Body of pancreas (tissue), 4 donors: ENCODE data around the gene LRRC1. TPM values are rescaled to one million over a fixed set of nuclear protein-coding genes. Genes with fewer than 3 reads are reported as not detected.

Source experiments
- ATAC-seq: fragments of 150-250 bp; one replicate; pipeline ENCODE4 v1.9.1; 2016
- DNase-seq, 4 donors: peaks; one replicate each; pipeline ENCODE4 v3.0.0-alpha.2; 2019
- H3K27ac ChIP-seq, 4 donors: fragments of 200-600 bp; sonication (generic); 1 replicate in 3 of 4; 2 replicates in 1 of 4; pipeline versions ENCODE4 v1.5.1 to v1.6.1; 2016 to 2019; ENCODE audit warnings: mild to moderate bottlenecking in 1 of 4, mixed read lengths in 1 of 4, moderate library complexity in 1 of 4
- H3K27me3 ChIP-seq, 2 donors: fragments of 200-600 bp; sonication (generic); one replicate each; pipeline ENCODE4 v1.6.0; 2016; ENCODE audit warnings: mild to moderate bottlenecking in 1 of 2
- H3K36me3 ChIP-seq, 2 donors: fragments of 200-600 bp; sonication (generic); replicated peaks in 1 of 2; 2 replicates each; pipeline ENCODE4 v1.5.1; 2016; ENCODE audit warnings: low read depth in 2 of 2; ENCODE audit not compliant: insufficient read depth in 1 of 2
- H3K4me1 ChIP-seq: fragments of 200-600 bp; sonication (generic); one replicate; pipeline ENCODE4 v1.6.0; 2016
- H3K4me3 ChIP-seq, 2 donors: fragments of 200-600 bp; sonication (generic); 1 replicate in 1 of 2; 2 replicates in 1 of 2; pipeline ENCODE4 v1.5.1; 2016 to 2019
- H3K9me3 ChIP-seq, 3 donors: fragments of 200-600 bp; sonication (generic); 1 replicate in 2 of 3; 2 replicates in 1 of 3; pipeline ENCODE4 v1.5.1; 2016
- CTCF ChIP-seq, 7 experiments: fragments of 450-650 bp in 4 of 7; fragments of 200-600 bp in 3 of 7; sonication (generic) in 3 of 7; IDR thresholded peaks; one replicate each; pipeline ENCODE4 v1.5.1; 2016 to 2019; ENCODE audit warnings: antibody characterized with exemption in 7 of 7
- POLR2A ChIP-seq, 3 donors: fragments of 450-650 bp; IDR thresholded peaks; one replicate each; pipeline ENCODE4 v1.6.1; 2016; ENCODE audit warnings: antibody characterized with exemption in 3 of 3, mild to moderate bottlenecking in 2 of 3
- WGBS, 2 donors: methylation state at CpG; one replicate each; pipeline ENCODE4 v1.1.5; 2017; 5-methylcytosine and 5-hydroxymethylcytosine counted together
- intact Hi-C: fragments of 100-400 bp; cut with DNase I; formaldehyde crosslinking; loops from one replicate; pipeline ENCODE4 v1.15.1; 2023
- total RNA-seq, 2 donors: library from RNA; depleted of rRNA; stranded (reverse); fragments of >200 nt; gene quantifications; one replicate each; pipeline ENCODE4 v1.1.0, GENCODE V29; 2016

LRRC1 gene
- total RNA-seq, 2 donors from 2014 or later: 13.2 to 17.1 TPM

- 88 to 100% methylated on average over 1 of the region's 1 CpG for WGBS, 2 donors
- H3K4me3 ChIP-seq: no peak overlapping the region
- ATAC-seq (no peak), DNase-seq (no peak)
- TF ChIP-seq CTCF (IDR thresholded peaks at IDR 0.05): no peak
- no peak for TF ChIP-seq POLR2A (IDR thresholded peaks at IDR 0.05)
- intact Hi-C loops: no loop called here
- H3K27me3 ChIP-seq: no peaks in the 10 kb centered on the region
- no peak overlapping the region for H3K27ac ChIP-seq
- H3K36me3 ChIP-seq: no peaks in the 10 kb centered on the region
- H3K9me3 ChIP-seq: no peaks in the 10 kb centered on the region
- peaks cover 37% of the 10 kb centered on the region for H3K4me1 ChIP-seq
Observed at GRCh38 chr6:53824714-53825113, 29.9 kb downstream of the LRRC1 start.

GRCh38 chr6:53825532-53826321 lies 30.9 kb downstream of the LRRC1 start:
- DNase-seq (no peak), ATAC-seq (no peak)
- Histone ChIP-seq H3K9me3 (no peaks in the 10 kb centered on the region), H3K27me3 (no peaks in the 10 kb centered on the region), H3K36me3 (no peaks in the 10 kb centered on the region), H3K27ac (no peak overlapping the region), H3K4me1 (peaks cover 42% of the 10 kb centered on the region), H3K4me3 (no peak overlapping the region)
- intact Hi-C loops: no loop called here
- TF ChIP-seq CTCF (IDR thresholded peaks at IDR 0.05): no peak
- TF ChIP-seq POLR2A (IDR thresholded peaks at IDR 0.05): no peak
- WGBS, 2 donors: 84 to 90% methylated on average over 7 of the region's 7 CpGs

GRCh38 chr6:53827531-53827930 lies 32.7 kb downstream of the LRRC1 start:
- intact Hi-C loops: no loop called here

GRCh38 chr6:53828215-53828614 lies 33.4 kb downstream of the LRRC1 start:
- Histone ChIP-seq H3K4me1 (peaks cover 35% of the 10 kb centered on the region), H3K27me3 (no peaks in the 10 kb centered on the region), H3K36me3 (no peaks in the 10 kb centered on the region), H3K9me3 (no peaks in the 10 kb centered on the region), H3K27ac (no peak overlapping the region), H3K4me3 (no peak overlapping the region)
- WGBS, 2 donors: 32 to 34% methylated on average over 2 of the region's 2 CpGs
- no peak for TF ChIP-seq POLR2A (IDR thresholded peaks at IDR 0.05)
- no peak for TF ChIP-seq CTCF (IDR thresholded peaks at IDR 0.05)
- intact Hi-C loops: no loop called here
- DNase-seq (peak in 2 of 4 donors; percentile 24 to 33), ATAC-seq (no peak)

More at GRCh38 chr6:53827531-53827930, 32.7 kb downstream of the LRRC1 start:
- Histone ChIP-seq H3K9me3 (no peaks in the 10 kb centered on the region), H3K4me3 (no peak overlapping the region), H3K36me3 (no peaks in the 10 kb centered on the region), H3K27me3 (no peaks in the 10 kb centered on the region), H3K4me1 (peaks cover 36% of the 10 kb centered on the region), H3K27ac (no peak overlapping the region)
- 78 to 91% methylated on average over 1 of the region's 1 CpG for WGBS, 2 donors
- DNase-seq (no peak), ATAC-seq (no peak)
- TF ChIP-seq POLR2A (IDR thresholded peaks at IDR 0.05) (no peak), CTCF (IDR thresholded peaks at IDR 0.05) (no peak)
